8988T (cell line): ENCODE results near the gene SLC41A3.
"Not testable (repeated sequence)": the region's sequence is repeated elsewhere in the genome, so short reads cannot be mapped to it uniquely, and the experiment has no call there.

Experiments used
- DNase-seq: peaks from one replicate; pipeline ENCODE4 v3.0.0; 2011

The SLC41A3 gene

DNA sequence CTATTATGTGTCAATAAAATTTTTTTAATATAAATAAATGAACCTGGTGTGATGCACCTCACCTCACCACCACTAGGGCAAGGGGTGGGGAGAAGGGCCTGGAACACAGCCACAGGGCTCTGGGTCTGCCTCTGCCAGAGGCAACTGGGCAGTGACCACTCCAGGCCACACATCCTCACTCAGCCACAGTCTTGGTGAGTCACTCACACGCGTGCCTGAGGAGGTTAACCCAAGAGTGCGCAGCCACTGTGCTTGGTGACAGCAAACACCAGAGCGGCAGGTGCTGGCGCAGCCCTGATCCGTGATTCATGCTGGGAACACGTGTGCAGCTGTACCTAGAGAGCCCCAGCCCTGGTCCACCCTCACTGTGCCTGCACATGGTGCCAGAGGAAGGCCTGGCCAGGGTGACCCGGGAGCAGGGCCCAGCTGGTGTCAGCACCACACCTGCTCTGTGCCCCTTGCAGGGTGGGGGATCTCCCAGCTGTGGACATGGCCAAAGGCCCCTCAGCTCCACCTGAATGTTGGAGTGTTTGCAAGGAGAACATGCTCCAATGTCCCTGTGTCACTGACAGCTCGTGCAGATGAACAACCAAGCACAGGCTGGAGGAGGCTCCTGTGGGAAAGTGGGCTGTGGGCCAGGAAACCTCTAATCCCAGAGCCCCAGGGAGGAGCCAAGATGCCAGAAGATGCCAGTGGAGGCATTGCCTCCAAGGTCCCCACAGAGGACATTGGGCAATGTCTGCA lies 2.1 kb downstream of the SLC41A3 start:
- DNase-seq: peak; percentile 64

DNA sequence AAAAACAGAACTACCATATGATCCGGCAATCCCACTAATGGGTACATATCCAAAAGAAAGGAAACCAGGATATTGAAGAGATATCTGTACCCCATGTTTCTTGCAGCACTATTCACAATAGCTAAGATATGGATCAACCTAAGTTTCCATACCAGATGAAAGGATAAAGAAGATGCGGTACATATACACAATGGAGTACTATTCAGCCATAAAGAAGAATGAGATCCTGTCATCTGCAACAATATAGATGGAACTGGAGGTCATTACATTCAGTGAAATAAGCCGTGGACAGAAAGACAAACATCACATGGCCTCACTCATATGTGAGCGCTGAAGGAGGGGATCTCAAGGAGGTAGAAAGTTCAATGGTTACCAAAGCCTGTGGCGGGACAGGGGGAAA lies 3.0 kb downstream of the SLC41A3 start:
- no peak for DNase-seq

DNA sequence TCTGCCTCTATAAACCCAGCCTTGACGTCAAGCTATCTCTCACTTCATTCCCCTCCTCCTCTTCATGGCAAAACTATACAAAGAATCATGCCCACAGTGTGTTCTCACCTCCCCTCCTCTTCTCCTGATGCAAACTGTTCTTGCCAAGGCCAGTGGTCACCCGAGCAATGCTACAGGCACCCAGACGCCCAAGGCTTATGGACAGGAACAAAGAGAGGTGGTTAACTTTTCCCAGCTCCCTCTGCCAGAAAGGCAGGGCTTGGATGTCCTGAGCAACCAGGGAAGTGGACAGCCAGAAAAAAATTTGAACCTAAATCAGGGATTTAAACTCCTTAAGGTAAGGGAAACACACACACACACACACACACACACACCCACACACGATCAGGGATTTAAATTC lies 5.1 kb downstream of the SLC41A3 start:
- no peak for DNase-seq

DNA sequence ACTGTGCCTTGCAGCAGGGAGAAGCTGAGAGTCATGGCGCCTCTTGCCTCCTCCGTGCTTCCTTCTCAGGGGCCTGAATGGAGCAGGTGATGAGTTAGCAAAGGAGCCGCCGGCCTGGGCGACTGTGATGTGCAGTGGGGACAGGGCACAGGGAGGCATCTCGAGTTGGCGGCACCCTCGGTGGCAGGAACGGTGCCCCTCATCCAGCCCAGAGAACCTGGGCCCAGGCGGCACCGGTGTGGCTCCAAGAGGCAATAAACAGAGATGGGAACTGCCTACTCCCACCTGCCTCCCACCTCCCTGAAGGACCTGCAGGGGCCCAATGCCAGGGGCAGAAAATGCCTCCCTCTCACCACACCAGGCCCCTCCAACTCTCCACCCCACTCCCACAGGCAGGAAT lies 6.2 kb downstream of the SLC41A3 start:
- DNase-seq: no peak

DNA sequence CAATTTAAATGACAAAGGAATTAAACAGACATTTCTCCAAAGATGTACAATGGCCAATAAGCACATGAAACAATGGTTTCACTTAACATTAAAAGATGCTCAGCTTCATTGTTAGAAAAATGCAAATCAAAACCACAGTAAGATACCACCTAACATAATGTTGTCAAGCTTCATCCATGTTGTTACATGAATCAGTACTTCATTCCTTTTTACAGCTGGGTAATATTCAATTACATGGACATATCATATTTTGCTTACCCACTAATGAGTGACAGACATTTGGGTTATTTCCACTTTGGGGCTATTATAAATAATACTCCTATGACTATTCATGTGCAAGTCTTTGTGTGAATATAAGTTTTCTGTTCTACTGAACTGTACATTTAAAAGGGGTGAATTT lies 7.8 kb downstream of the SLC41A3 start:
- no peak for DNase-seq

DNA sequence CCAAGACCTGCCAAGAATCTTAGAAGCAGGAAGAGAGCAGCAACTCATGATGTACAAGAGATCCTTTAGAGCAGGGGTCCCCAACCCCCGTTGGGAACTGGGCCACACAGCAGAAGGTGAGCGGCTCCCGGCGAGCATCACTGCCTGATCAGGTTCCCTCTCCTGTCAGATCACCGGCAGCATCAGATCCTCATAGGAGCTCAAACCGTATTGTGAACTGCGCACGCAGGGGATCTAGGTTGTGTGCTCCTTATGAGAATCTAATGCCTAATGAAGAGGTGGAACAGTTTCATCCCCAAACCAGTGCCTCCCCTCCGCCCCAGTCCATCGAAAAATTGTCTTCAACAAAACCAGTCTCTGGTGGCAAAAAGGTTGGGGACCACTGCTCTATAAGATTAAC lies 13.8 kb downstream of the SLC41A3 start:
- no peak for DNase-seq

DNA sequence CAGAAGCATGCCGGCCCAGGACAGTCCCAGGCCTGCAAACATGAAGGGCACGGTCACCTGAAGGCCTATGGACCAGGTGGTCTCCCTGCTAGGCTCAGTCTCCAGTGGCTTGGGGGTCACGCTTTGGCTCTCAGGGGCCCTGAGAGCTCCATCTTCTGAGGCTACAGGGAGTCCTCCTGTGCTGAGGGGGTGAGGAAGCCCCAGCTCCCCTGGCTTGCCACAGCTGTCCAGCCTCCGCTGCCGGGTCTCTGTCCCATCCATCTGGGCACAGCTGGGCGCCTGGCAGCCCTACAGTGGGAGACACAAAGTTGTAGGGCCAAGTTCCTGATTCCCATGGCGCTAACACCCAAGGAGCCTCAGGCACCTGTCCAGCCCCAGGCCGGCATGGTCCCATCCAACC lies 16.0 kb downstream of the SLC41A3 start:
- no peak for DNase-seq

DNA sequence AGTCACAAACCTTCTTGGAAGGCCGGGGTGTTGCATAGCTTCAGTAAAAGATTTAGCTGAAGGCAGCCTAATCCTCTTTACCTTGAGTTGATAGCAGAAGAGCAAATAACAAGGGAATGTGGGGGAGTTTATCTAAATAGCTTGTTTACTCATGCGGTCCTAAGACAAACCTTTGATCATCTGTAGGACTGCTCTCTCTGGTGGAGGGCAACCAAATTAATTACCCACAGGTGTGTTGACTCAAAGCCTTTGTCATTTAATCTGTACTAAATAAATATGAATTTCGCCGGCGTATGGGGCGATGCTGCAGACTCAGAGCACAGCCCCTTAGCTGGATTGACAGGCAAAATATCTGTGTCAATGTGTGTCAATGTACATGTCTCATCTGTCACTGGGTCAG lies 17.2 kb downstream of the SLC41A3 start:
- not testable (repeated sequence) for DNase-seq

DNA sequence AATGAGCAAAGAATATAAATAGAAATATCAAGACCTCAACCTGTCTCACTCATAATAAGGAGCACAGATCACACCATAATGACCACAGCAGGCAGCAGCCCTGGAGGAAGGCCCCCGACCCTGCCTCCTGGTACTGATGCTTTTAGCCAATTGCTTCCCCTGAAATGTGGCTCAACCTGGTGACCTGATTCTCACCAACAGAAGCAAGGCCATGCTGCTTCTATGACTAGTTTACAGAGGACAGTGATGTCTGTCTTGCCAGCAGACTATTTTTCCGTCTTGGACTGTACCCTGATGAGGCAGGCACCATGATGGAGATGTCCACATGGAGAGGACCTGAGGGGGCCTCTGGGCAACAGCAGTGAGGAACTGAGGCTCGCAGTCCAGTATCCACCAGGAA lies 18.0 kb downstream of the SLC41A3 start:
- DNase-seq: no peak

DNA sequence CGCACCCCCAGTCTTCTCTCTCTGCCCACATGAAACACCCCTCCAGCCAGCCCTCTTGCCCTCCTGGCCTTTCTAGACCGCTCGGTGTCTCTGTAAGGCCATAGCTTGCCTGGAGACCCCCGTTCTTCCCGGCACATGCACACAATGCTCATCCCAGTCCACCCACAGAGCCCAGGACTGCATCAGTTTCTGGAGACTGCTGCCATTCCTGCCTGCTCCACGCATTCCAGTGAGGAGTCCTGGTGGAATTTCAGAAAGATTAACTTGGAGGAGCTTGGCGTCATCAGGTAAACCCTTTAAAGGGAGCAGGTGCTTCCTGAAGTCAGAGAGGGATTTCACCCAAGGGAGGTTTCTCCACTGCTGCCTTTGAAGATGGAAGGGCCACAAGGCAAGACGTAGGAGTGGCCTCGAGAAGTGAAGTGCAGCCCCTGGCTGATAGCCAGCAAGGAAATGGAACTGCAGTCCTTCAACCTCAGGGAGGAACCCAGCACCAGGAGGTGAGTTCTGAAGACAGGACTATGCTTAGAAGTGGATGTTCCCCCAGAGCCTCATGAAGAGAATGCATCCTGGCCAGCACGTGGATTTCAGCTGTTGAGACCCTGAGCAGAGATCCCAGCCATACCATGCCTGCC lies 19.2 kb downstream of the SLC41A3 start:
- DNase-seq: no peak

DNA sequence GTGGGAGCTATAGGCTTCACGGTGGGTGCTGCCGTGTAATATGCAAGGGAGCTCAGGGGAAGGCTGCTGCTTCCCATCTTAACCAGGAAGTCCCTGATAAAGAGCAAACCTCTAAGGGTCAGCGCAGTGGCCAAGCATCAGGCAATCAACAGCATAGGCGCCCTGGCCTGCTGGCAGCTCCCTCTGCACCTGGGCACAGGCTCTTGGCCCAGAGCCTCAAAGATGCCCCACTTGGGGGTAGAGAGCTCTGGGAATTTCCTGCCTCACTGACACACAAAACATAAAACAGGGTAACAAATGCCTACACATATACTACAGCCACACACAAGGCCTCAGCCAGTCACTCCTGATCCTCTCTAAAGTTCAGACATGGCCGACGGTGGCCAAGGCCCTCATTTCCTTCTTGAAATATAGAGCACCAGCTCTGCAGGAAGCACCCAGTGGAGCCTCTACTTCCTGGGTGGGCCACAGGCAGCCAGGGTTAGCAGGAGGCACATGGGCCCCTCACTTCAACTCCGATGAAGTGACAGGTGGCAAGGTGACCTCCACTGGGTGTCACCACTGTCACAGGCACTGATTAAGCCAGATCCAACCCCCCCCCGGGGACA lies 20.5 kb downstream of the SLC41A3 start:
- DNase-seq: no peak

DNA sequence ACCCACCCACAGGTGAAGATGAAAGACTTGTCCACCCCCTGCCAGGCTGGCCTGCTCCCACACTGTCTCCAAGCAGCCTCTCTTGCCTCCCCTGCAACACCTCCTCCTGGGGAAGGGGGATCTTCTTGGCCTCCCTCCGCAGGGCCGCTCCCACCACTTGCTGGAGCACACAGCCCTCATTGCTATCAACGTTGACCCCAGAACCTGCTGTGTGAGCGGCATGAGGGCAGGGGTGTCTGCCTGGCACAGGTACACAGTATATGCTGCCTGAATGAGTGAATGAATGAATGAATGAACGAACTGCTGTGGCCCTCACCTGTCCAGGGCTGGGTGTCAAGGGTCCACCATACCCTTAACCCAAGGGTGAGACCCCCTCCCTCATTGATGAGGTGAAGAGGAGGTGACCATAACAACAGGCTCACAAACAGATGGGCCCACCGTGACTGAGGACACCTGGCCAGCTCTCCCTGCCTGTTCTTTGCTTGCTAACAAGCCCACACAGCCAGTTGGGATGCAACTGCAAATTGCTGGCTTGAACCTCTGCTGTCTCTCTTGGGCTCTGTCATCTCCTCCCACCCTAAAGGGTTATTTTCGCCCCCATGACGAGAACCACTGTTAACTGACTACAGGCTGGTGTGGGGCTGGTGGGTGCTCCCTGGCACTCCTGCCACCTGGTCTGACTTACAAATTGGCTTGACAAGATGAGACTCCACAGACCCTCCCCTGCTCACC lies 22.5 kb downstream of the SLC41A3 start:
- DNase-seq: no peak

DNA sequence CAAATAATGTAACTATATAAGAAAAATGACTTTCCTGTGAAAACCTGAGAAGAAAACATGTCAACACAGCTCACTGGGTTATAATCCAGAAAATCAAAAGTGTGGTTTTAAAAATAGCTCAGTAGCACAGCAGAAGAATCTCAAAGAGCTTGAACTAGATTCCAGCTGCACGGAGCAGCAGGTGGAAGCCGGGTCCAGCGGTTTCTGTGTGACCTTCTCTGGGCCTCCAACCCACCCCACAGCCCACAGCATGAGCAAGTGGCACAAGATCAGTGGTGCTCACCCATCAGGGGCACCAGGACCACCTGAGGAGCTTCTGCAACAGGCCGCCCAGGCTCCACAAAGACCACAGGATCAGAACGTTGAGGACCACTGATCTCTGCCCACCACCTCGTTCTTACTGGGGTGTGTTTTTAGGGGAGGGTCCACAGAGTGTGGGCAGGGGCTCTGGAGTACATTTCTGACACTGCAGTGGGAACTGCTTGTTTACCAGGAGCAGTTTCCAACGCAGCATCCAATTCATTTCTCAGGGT lies 23.2 kb downstream of the SLC41A3 start:
- DNase-seq: no peak

DNA sequence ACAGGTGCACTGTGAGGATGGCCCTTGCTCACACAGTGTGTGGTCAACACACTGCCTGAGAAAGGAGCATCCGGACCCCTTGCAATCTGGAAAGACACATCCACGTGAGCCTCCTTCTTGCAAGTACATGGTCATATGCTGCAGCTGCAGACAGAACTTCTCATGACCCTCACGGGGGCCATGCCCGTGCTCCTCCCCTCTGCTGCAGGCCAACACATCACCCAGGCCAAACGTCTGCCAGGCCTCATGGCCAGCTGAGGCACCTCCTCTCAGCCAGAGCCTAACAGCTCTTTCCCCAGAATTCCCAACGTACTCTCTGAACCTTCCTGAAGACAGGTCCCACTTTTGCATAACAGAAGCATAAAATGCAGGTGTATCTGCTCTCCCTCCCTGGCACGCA lies 25.3 kb downstream of the SLC41A3 start:
- DNase-seq: no peak

DNA sequence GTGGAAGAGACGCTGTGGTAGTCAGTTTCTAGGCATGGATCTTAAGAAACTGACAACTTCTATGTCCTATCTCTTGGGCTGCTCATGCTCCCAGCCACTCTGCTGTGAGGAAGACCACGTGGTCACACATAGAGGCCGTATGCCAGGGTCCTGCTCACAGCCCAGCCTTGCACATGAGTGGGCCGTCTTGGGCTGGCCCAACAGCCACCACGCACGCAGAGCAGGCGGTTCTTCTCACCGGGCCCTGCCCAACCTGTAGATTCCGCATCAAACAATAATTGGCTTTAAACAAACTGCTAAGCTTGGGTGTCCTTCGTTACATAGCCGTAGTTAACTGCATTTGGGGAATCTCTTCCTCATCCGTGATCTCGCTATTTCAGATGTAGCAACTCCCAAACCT lies 26.0 kb downstream of the SLC41A3 start:
- no peak for DNase-seq

DNA sequence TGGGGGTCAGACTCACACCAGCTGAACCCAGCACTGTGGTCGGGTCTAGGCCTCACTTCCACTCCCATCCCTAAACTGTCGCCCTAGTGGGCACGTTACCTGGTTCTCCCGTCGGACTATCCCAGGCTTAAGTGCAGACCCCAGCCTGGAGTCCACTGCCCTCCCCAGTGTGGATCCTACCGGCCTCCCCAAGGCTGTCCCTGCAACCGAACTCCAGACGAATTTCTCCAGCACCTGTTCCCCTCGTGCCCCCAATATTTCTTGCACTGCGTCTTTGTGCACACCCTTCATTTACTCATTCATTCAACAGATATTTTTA lies 26.5 kb downstream of the SLC41A3 start:
- DNase-seq: no peak

DNA sequence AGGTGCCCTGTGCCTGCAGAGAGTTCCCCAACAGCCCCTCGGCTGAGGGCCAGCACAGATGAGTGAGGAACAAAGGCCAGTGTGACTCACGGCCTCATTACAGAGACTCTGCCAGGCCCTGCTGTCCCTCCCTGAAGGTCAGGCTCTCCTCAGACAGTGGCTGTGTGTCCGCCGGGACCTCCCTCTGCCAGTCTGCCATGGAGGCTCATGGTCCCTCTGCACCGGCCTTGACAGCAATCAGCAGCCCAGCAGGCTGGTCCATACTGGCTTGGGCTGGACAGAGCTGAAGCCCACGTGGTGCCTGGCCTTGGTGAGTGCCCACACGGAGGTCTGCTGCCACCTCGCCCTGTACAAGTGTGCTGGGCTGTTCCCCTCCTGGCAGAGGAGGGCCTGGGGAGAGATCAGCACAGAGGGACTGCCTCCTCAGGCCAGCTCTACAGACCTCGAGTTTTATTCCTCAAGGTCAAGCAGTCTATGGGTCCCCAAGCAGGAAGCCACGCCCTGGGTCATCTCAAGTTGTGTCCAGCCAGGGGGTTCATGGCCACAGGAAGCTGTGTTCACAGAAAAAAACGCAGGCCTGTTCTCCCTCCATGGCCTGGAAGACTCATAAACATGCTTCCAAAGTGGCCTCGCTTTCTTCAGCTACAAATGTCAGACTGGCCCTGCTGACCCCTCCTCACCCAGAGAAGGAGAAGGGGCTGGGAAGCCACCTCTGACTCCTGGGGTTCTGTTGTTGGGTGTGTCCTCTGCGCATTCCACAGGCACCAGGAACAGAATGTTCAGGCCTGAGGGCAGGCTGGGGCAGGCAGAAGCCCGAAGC lies 27.0 kb downstream of the SLC41A3 start:
- DNase-seq: no peak

DNA sequence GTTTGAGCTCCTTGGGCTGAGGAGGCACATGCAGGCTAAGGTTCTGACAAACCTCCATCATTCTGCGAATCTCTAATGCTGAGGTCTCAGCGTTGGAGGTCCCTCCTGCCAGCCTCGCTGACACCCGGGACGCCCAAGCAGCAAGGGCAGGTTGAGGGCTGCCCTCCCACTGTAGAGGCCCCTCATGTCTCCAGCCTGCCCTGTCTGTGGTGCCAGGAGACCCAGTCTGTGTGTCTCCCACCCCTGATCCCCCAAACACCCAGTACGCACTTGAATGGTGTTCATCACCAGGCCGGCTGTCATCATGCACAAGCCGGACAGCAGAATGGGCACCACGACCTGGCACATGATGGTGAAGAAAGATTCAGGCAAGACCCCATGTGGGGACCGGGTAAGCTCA lies 27.8 kb downstream of the SLC41A3 start:
- DNase-seq: no peak

DNA sequence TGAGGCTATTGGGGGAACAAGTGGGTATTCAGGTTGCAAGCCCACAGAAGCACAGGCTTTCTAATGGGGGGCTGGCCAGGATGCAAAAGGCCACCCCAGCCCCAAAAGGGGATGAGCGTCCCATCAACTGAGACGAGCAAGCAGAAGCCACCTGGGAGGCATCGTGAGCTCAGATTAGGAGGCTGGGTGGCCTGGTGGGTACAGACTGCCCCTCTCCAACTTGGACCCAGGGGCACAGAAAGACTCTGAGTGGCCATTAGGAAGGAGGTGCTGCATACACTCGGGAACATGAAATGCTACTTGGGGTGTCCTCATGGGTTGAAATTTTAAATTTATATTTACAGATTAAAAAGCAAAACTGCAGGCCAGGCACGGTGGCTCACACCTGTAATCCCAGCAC lies 29.1 kb downstream of the SLC41A3 start:
- DNase-seq: no peak

DNA sequence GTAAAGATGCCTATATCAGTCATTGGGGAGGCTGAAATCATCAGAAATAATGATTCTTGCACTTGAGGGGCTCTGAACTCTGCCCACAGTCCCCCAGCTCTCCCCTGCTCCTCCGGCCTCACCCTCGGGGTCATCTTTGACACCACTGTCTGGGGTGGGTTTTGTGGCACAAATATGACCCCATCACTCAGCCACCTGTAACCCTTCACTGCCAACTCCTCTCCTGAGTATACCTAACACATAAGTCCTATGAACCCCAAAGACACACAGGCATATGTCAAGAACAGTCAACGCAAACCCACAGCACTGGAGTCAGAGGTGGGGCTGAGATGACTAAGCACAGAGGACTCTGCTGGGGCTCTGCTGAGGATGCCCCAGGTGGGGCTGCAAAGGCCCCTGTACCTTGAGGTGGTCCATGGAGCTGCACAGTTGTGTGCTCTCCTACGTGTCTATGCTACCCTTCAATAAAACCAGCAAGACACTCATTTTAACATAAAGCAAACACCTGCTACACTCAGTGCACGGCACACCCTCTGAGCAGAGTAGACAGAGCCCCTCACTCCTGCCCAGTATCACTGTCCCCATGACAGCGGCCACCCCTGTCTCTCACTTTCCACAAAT lies 29.9 kb downstream of the SLC41A3 start:
- DNase-seq: no peak

DNA sequence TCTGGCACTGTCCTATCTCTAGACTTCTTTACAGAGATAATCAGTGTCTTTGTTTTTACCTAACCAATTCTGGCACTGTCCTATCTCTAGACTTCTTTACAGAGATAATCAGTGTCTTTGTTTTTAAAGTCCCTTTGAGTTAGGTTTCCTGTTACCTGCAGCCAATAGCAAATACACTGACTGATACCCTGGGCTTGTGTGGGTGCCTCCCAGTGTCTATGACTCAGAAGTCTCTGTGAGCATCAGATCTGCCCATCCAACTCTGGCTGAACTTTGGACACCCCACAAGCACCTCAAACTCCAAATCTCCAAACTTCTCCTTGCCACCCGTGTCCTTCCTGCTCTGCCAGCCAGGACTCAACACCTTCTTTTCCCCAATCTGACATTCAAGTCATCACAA lies 30.4 kb downstream of the SLC41A3 start:
- no peak for DNase-seq
